ENCODE results near the gene DNAJC16. TPM values are rescaled to one million over a fixed set of nuclear protein-coding genes. Genes with fewer than 3 reads are reported as not detected.

The DNAJC16 gene
- total RNA-seq, 2 experiments from 2014 or later, result 9.1 to 16.8 TPM

GRCh38 chr1:15622712-15623373 is 96.2 kb downstream of the DNAJC16 start:
- POLR2A ChIA-PET, result interaction anchor here (0.6 to 0.7 kb wide), 3 partner anchors 10 to 109 kb away, joined by 3 to 4 read pairs (median 3); no protein-coding TSS in a partner anchor

DNA sequence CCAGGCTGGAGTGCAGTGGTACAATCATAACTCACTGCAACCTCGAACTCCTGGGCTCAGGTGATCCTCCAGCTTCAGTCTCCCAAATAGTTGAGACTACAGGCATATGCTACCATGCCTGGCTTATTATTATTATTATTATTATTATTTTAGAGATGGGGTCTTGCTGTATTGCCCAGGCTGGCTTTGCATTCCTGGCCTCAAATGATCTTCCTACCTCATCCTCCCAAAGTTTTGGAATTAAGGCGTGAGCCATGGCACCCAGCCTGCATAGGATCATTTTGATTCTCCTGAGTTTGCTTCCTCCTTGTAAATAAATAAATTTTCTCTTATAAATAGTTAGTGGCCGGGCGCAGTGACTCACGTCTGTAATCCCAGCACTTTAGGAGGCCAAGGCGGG is 96.8 kb downstream of the DNAJC16 start:
- intact Hi-C loops (cut with micrococcal nuclease; ENCODE audit: unreplicated experiment), result no loop called here
- Histone ChIP-seq H3K4me1 (ENCODE audit: insufficient read depth, low read length, poor library complexity, severe bottlenecking) (peaks cover 26% of the 10 kb centered on the region), H4K20me1 (ENCODE audit: insufficient read depth, low read length) (peaks cover 25% of the 10 kb centered on the region), H3K36me3 (ENCODE audit: insufficient read depth, low read length) (peaks cover 57% of the 10 kb centered on the region), H3K9me3 (ENCODE audit: low read length) (no peaks in the 10 kb centered on the region), H3K9me2 (ENCODE audit: insufficient read depth, low read length) (no peaks in the 10 kb centered on the region), H2AFZ (ENCODE audit: low read length) (no peak overlapping the region), H3K4me2 (ENCODE audit: low read length) (no peak overlapping the region), H3K4me3 (ENCODE audit: low read depth, low read length, poor library complexity, severe bottlenecking) (no peak overlapping the region), H3K79me2 (ENCODE audit: insufficient read depth, low read depth, low read length) (peaks cover 96% of the 10 kb centered on the region), H3K27ac (ENCODE audit: low read depth, low read length, poor library complexity, severe bottlenecking) (no peak overlapping the region)
- ChIA-PET POLR2A (interaction anchor here (0.6 to 0.7 kb wide), 3 partner anchors 13 to 57 kb away, joined by 3 to 4 read pairs (median 3); no protein-coding TSS in a partner anchor), CTCF (ENCODE audit: unreplicated experiment) (no interaction called here)
- TF ChIP-seq, protein P1, sequence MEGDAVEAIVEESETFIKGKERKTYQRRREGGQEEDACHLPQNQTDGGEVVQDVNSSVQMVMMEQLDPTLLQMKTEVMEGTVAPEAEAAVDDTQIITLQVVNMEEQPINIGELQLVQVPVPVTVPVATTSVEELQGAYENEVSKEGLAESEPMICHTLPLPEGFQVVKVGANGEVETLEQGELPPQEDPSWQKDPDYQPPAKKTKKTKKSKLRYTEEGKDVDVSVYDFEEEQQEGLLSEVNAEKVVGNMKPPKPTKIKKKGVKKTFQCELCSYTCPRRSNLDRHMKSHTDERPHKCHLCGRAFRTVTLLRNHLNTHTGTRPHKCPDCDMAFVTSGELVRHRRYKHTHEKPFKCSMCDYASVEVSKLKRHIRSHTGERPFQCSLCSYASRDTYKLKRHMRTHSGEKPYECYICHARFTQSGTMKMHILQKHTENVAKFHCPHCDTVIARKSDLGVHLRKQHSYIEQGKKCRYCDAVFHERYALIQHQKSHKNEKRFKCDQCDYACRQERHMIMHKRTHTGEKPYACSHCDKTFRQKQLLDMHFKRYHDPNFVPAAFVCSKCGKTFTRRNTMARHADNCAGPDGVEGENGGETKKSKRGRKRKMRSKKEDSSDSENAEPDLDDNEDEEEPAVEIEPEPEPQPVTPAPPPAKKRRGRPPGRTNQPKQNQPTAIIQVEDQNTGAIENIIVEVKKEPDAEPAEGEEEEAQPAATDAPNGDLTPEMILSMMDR (conservative IDR thresholded peaks at IDR 0.05; ENCODE audit: low read length), result no peak
- no peak for TF ChIP-seq EZH2phosphoT487 (IDR thresholded peaks at IDR 0.05; ENCODE audit: borderline replicate concordance, low read depth, low read length)
- DNase-seq (ENCODE audit: low spot score), result no peak
- BruUV-seq (replicated peaks), result no TSS peak

More at GRCh38 chr1:15622712-15623373, 96.2 kb downstream of the DNAJC16 start:
- no peak overlapping the region for H3K4me2 ChIP-seq (ENCODE audit: low read length)
- H2AFZ ChIP-seq (ENCODE audit: low read length), result no peak overlapping the region
- CTCF ChIA-PET (ENCODE audit: unreplicated experiment), result no interaction called here
- H3K27ac ChIP-seq (ENCODE audit: low read depth, low read length, poor library complexity, severe bottlenecking), result no peak overlapping the region
- H3K4me3 ChIP-seq (ENCODE audit: low read depth, low read length, poor library complexity, severe bottlenecking), result no peak overlapping the region
- TF ChIP-seq, protein P1 (conservative IDR thresholded peaks at IDR 0.05; ENCODE audit: low read length), result no peak
- no peak for TF ChIP-seq EZH2phosphoT487 (IDR thresholded peaks at IDR 0.05; ENCODE audit: borderline replicate concordance, low read depth, low read length)
- no peaks in the 10 kb centered on the region for H3K9me2 ChIP-seq (ENCODE audit: insufficient read depth, low read length)
- H3K79me2 ChIP-seq (ENCODE audit: insufficient read depth, low read depth, low read length), result peaks cover 98% of the 10 kb centered on the region
- H3K4me1 ChIP-seq (ENCODE audit: insufficient read depth, low read length, poor library complexity, severe bottlenecking), result peaks cover 25% of the 10 kb centered on the region
- H3K36me3 ChIP-seq (ENCODE audit: insufficient read depth, low read length), result peaks cover 52% of the 10 kb centered on the region
- peaks cover 25% of the 10 kb centered on the region for H4K20me1 ChIP-seq (ENCODE audit: insufficient read depth, low read length)
- no TSS peak for BruUV-seq (replicated peaks)
- no peak for DNase-seq (ENCODE audit: low spot score)
- no peaks in the 10 kb centered on the region for H3K9me3 ChIP-seq (ENCODE audit: low read length)
- intact Hi-C loops (cut with micrococcal nuclease; ENCODE audit: unreplicated experiment), result no loop called here

- intact Hi-C loops (cut with micrococcal nuclease; ENCODE audit: unreplicated experiment), result no loop called here
- no peak for DNase-seq (ENCODE audit: low spot score)
- Histone ChIP-seq H3K36me3 (ENCODE audit: insufficient read depth, low read length) (peaks cover 62% of the 10 kb centered on the region), H3K4me1 (ENCODE audit: insufficient read depth, low read length, poor library complexity, severe bottlenecking) (peaks cover 20% of the 10 kb centered on the region), H3K4me3 (ENCODE audit: low read depth, low read length, poor library complexity, severe bottlenecking) (no peak overlapping the region), H3K79me2 (ENCODE audit: insufficient read depth, low read depth, low read length) (peaks cover 93% of the 10 kb centered on the region), H3K9me2 (ENCODE audit: insufficient read depth, low read length) (no peaks in the 10 kb centered on the region), H3K27ac (ENCODE audit: low read depth, low read length, poor library complexity, severe bottlenecking) (no peak overlapping the region), H2AFZ (ENCODE audit: low read length) (no peak overlapping the region), H4K20me1 (ENCODE audit: insufficient read depth, low read length) (peaks cover 18% of the 10 kb centered on the region), H3K9me3 (ENCODE audit: low read length) (no peaks in the 10 kb centered on the region), H3K4me2 (ENCODE audit: low read length) (no peak overlapping the region)
- BruUV-seq (replicated peaks), result no TSS peak
- TF ChIP-seq, protein P1 (conservative IDR thresholded peaks at IDR 0.05; ENCODE audit: low read length), result no peak
- no peak for TF ChIP-seq EZH2phosphoT487 (IDR thresholded peaks at IDR 0.05; ENCODE audit: borderline replicate concordance, low read depth, low read length)
- POLR2A ChIA-PET, result interaction anchor here (0.7 kb wide), 1 partner anchor 57 kb away, joined by 3 read pairs; no protein-coding TSS in a partner anchor
- CTCF ChIA-PET (ENCODE audit: unreplicated experiment), result no interaction called here
These were observed 97.6 kb downstream of the DNAJC16 start for GRCh38 chr1:15624133-15624714.

Data from OCI-LY7 (cell line).